HepG2 (cell line): ENCODE results near the gene NAALADL1. TPM values are rescaled to one million over a fixed set of nuclear protein-coding genes. Genes with fewer than 3 reads are reported as not detected.

ENCODE experiments used
- FOXO4 ChIP-seq: sonication (generic); formaldehyde crosslinking; conservative IDR thresholded peaks from 2 replicates; pipeline ENCODE4 v1.8.1; 2023; ENCODE audit warnings: missing genetic modification reagents
- GMEB2 ChIP-seq: IDR thresholded peaks from 2 replicates; pipeline ENCODE4 v1.6.1; 2016; ENCODE audit warnings: missing biosample characterization, missing genetic modification reagents, low read depth
- HBP1 ChIP-seq: IDR thresholded peaks from 2 replicates; pipeline ENCODE4 v1.6.1; 2016; ENCODE audit warnings: low read depth, control low read depth
- HCFC1 ChIP-seq: fragments of 150-350 bp; IDR thresholded peaks from 2 replicates; pipeline ENCODE4 v1.6.1; 2014; ENCODE audit warnings: low read depth, low read length
- HOXA3 ChIP-seq: sonication (generic); formaldehyde crosslinking; IDR thresholded peaks from 2 replicates; pipeline ENCODE4 v1.5.0; 2020; ENCODE audit warnings: missing genetic modification reagents
- MAF1 ChIP-seq: sonication (generic); formaldehyde crosslinking; IDR thresholded peaks from 2 replicates; pipeline ENCODE4 v1.5.0; 2020; ENCODE audit warnings: missing genetic modification reagents, borderline replicate concordance
- MED8 ChIP-seq: sonication (generic); formaldehyde crosslinking; IDR thresholded peaks from 2 replicates; pipeline ENCODE4 v1.8.1; 2023; ENCODE audit warnings: mild to moderate bottlenecking, missing genetic modification reagents; ENCODE audit not compliant: insufficient replicate concordance
- MTA3 ChIP-seq: sonication (generic); formaldehyde crosslinking; IDR thresholded peaks from 2 replicates; pipeline ENCODE4 v1.4.0; 2020; ENCODE audit warnings: missing genetic modification reagents
- PHF21A ChIP-seq: sonication (generic); formaldehyde crosslinking; IDR thresholded peaks from 2 replicates; pipeline ENCODE4 v1.5.0; 2020; ENCODE audit warnings: mild to moderate bottlenecking, missing genetic modification reagents
- POLR2G ChIP-seq: fragments of 200-400 bp; formaldehyde crosslinking; IDR thresholded peaks from 2 replicates; pipeline ENCODE4 v1.6.1; 2018; ENCODE audit warnings: mild to moderate bottlenecking, low read depth, low read length, moderate library complexity
- PPARG ChIP-seq: conservative IDR thresholded peaks from 2 replicates; pipeline ENCODE4 v1.6.1; 2016; ENCODE audit warnings: missing biosample characterization, missing genetic modification reagents
- RBAK ChIP-seq: sonication (generic); formaldehyde crosslinking; IDR thresholded peaks from 2 replicates; pipeline ENCODE4 v1.5.1; 2020; ENCODE audit warnings: mild to moderate bottlenecking, missing genetic modification reagents
- TBX2 ChIP-seq: sonication (generic); formaldehyde crosslinking; IDR thresholded peaks from 2 replicates; pipeline ENCODE4 v1.5.0; 2020; ENCODE audit warnings: missing genetic modification reagents, mild to moderate bottlenecking, borderline replicate concordance
- YY1 ChIP-seq: IDR thresholded peaks from 2 replicates; pipeline ENCODE4 v1.6.1; 2011; ENCODE audit warnings: low read length, low read depth, moderate library complexity, mild to moderate bottlenecking; ENCODE audit not compliant: insufficient read depth, insufficient replicate concordance
- ZNF251 ChIP-seq: sonication (generic); formaldehyde crosslinking; IDR thresholded peaks from 2 replicates; pipeline ENCODE4 v1.9.0; 2021; ENCODE audit warnings: mild to moderate bottlenecking, missing genetic modification reagents
- ZNF329 ChIP-seq: sonication (generic); formaldehyde crosslinking; IDR thresholded peaks from 2 replicates; pipeline ENCODE4 v1.9.0; 2021; ENCODE audit warnings: low read depth, mild to moderate bottlenecking, missing genetic modification reagents
- ZNF33A ChIP-seq: sonication (generic); formaldehyde crosslinking; IDR thresholded peaks from 2 replicates; pipeline ENCODE4 v1.5.1; 2020; ENCODE audit warnings: missing genetic modification reagents, mild to moderate bottlenecking, moderate library complexity, borderline replicate concordance
- ZNF431 ChIP-seq: sonication (generic); formaldehyde crosslinking; IDR thresholded peaks from 2 replicates; pipeline ENCODE4 v1.9.0; 2022; ENCODE audit warnings: missing genetic modification reagents, low read depth, mild to moderate bottlenecking, borderline replicate concordance
- ZNF446 ChIP-seq: sonication (generic); formaldehyde crosslinking; IDR thresholded peaks from 2 replicates; pipeline ENCODE4 v1.5.0; 2020; ENCODE audit warnings: mild to moderate bottlenecking, missing genetic modification reagents
- ZNF567 ChIP-seq: sonication (generic); formaldehyde crosslinking; IDR thresholded peaks from 2 replicates; pipeline ENCODE4 v1.8.1; 2023; ENCODE audit warnings: mild to moderate bottlenecking, missing genetic modification reagents, borderline replicate concordance
- ZNF800 ChIP-seq: sonication (generic); formaldehyde crosslinking; IDR thresholded peaks from 2 replicates; pipeline ENCODE4 v1.4.0; 2020; ENCODE audit warnings: missing genetic modification reagents
- polyA plus RNA-seq, 8 experiments: library from polyadenylated mRNA; depleted of rRNA in 3 of 8; stranded (reverse) in 7 of 8; unstranded in 1 of 8; fragments of >200 nt; fragmentation: Illumina TruSeq in 4 of 8; extraction: Trizol in 4 of 8; gene quantifications; 2 replicates each; pipeline versions ENCODE4 v1.2.1 to v1.2.3, GENCODE V29; 2011 to 2016; ENCODE audit warnings: low read depth in 4 of 8, missing spikeins in 1 of 8, mixed read lengths in 1 of 8; ENCODE audit not compliant: insufficient read depth in 1 of 8
- total RNA-seq, 5 experiments: library from RNA; depleted of rRNA; stranded (reverse); fragments of >200 nt; fragmentation: Illumina TruSeq; extraction: Trizol; gene quantifications; 2 replicates each; pipeline ENCODE4 v1.2.3, GENCODE V29; 2016; ENCODE audit warnings: low read depth in 1 of 5

The NAALADL1 gene
- total and polyA plus RNA-seq, 2 of the 13 experiments (the other 11 are each of a cell fraction or from before 2014, with no cell fraction given), result 9.3 to 33.9 TPM

GRCh38 chr11:65095974-65096806, 37.8 kb upstream of the NAALADL1 start, which contains the start of gene VPS51 (continued):
- TF ChIP-seq GMEB2 (CRISPR knock-in tag) (no peak), YY1 (peak; percentile 91), POLR2G (peak; percentile 93), MED8 (peak; percentile 75), PHF21A (peak; percentile 77; the same call in 1 of the 2 replicates), ZNF800 (CRISPR knock-in tag) (no peak), MAF1 (0 out of 2 replicates have a peak, but pooled peaks have one; percentile 38), ZNF33A (peak; percentile 87; the same call in 1 of the 2 replicates), MTA3 (CRISPR knock-in tag) (no peak), ZNF251 (CRISPR knock-in tag) (no peak), ZNF431 (CRISPR knock-in tag) (no peak; the same call in 1 of the 2 replicates), ZNF567 (no peak; the same call in 1 of the 2 replicates), TBX2 (CRISPR knock-in tag) (peak; percentile 76), HBP1 (CRISPR knock-in tag) (peak; percentile 87), PPARG (CRISPR knock-in tag) (0 out of 2 replicates have a peak, but pooled peaks have one; percentile 40), FOXO4 (no peak), ZNF329 (CRISPR knock-in tag) (no peak), RBAK (CRISPR knock-in tag) (no peak), HCFC1 (peak; percentile 98), HOXA3 (CRISPR knock-in tag) (peak; percentile 94), ZNF446 (CRISPR knock-in tag) (no peak)
